GM21526 (cell line): ENCODE results near the gene COA6.
"Not testable (repeated sequence)": the region's sequence is repeated elsewhere in the genome, so short reads cannot be mapped to it uniquely, and the experiment has no call there.

Experiments
- ATAC-seq: cut with Tn5 transposase; IDR thresholded peaks from one replicate; pipeline ENCODE4 v1.9.1; 2021; ENCODE audit warnings: moderate library complexity; ENCODE audit not compliant: unreplicated experiment, low FRiP score

Gene COA6

DNA sequence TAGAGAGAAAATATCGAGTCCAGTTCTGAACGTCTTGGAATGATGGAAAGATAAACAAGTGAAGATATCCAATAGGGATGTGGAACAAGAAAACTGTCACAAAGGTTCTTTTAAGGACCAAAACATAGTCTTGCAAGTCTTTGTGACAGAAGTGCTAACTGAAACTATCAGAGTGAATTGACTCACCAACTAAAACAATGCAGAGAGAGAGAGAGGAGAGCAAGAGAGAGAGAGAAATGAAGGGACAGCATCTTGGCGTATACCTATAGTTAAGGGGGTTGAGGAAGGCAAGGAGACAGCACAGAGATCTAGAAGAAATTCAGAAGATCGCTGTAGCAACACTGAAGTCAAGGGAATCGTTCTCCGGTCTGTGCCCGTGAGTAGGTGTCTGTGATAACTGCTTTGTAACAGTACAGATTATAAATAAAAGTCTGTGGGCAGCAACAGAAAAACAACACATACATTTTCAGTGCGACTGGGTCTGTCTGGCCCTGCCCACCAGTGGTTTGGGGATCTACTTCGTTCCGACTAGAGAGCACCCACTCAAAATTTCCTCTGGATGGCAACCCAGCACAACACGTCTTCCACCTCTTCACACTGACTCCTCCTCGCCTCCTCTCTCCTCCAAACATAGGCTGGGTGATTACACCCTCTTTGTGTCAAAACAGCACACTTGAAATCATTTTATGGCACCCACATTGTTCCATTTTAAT, 4.8 kb upstream of the COA6 start:
- ATAC-seq, result no peak

DNA sequence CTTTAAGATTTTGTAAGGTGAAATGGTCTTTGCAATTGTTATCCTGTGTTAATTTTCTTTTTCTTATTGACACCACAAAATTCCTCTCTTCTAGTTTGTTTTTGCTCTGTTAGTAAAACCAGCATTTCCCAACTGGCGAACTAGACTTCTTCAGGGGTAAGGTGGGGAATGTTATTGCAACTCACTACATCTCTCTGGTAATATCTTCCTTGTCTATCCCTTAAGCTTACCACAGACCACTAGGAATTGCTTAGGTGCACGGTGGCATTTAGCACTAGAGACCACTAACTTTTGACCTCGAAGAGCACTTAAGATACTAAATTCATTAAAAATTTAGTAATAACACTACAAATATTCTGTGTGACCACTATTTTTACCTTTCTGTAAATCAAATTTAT, 4.2 kb upstream of the COA6 start:
- ATAC-seq, result no peak

DNA sequence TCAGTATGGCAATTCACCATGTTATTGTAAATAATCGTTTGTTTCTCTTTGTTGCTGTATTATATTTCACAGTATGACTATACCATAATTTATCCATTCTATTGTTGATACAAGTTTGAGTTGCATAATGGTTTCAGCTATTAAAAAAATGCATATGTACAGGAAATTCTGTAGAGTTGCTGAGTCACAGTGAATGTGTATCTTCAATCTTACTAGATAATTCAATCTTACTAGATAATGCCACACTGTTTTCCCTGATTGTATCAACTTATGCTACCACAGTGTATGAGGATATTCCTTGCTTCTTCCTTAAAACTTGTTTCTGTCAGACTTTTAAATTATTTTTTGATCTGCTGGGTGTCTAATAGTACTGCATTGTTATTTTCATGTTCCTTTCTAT, 3.5 kb upstream of the COA6 start:
- no peak for ATAC-seq

- no peak for ATAC-seq
Observed at GRCh38 chr1:234371414-234371813, 1.8 kb upstream of the COA6 start.

GRCh38 chr1:234372011-234372757, 1.1 kb upstream of the COA6 start:
- ATAC-seq, result no peak

- no peak for ATAC-seq
Observed at GRCh38 chr1:234373959-234374254, 651 bp downstream of the COA6 start.

- ATAC-seq, result no peak
Observed at GRCh38 chr1:234375672-234376071, 2.4 kb downstream of the COA6 start.

- ATAC-seq, result not testable (repeated sequence)
Observed at GRCh38 chr1:234379591-234380109, 6.4 kb downstream of the COA6 start.

DNA sequence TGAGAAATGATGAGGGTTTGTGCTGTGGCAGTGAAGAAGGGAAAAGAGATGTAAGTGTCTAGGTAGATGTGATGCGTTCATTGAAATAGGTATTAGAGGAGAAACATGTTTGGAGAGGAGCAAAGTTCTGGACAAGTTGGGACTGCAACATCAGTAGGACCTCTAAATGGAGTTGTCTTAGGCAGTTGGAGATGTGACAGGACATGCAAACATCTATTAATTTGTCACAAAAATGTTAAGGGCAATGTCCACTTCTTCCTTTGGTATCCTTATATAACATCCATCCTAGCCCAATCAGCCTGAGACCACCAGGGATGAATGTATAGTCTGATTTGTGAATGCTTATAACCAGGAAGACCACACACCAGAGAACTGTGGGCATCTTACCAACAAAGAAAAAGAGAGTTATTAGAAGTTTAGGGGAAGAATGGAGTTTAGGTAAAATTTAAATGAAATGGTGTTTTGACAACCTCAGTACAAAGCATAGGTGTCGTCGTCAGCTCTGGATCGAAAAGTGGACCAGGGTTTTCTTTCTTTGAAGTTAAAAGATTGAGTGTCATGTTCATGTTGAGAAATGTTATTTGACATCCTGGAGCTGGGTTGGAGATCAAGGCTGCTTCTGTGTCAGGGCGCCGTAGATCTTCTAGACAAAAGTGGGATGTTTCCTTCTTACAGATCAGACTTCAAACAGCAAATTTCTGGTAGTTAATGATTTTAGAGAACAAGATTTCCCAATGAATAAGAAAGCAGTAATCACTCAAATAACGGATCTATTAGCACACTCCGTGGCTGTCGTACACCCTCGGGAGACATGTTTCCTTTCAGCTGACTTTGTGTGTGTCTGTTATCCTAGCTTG, 8.7 kb downstream of the COA6 start:
- no peak for ATAC-seq

DNA sequence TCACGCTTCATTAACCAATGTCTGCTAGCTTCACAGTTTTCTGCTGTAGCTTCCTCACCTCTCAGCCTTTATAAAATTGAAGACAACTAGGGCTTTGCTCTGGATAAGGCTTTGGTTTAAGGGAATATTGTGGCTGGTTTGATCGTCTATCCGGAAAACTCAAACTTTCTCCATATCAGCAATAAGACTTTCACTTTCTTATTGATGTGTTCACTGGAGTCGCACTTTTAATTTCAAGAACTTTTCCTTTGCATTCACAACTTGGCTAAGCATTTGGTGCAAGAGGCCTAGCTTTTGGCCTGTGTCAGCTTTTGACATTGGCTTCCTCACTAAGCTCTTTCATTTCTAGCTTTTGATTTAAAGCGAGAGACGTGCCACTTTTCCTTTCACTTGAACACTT, 12.9 kb downstream of the COA6 start:
- ATAC-seq, result no peak

DNA sequence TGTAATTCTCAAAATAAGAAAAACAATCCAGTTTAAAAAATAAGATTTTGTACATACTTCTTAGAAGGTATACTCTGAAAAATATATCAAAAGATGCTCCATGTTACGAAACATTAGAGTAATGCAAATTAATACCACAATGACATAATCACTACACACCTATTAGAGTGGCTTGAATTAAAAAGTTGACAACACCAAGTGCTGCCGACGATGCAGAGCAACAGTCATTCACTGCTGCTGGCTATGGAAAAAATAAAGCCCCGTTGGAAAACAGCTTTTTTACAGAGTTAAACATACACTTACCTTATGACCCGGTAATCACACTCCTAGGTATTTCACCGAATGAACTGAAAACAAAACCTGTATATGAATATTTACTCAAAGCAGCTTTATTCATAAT, 14.8 kb downstream of the COA6 start:
- ATAC-seq, result no peak

GRCh38 chr1:234393190-234393589, 19.9 kb downstream of the COA6 start:
- ATAC-seq, result no peak

GRCh38 chr1:234395297-234395696, 22.0 kb downstream of the COA6 start:
- no peak for ATAC-seq

DNA sequence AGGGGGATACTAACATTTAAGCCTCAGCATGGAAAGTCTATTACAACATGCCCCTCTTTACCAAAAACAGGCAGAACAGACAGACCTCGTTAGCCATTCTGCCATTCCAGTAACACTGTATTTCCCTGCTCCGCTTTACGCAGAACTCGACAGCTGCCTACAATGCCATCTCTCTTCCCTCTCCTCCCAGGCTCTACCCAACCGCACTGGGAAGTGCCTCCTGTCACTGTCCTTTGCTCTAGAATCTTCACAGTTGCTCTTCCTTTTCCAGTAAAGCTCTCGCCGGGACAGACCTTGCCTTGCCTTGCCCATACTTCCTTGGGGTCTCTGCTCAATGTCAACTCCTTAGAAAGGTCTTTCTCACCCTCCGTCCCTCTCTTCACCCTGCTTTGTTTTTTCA, 22.8 kb downstream of the COA6 start:
- ATAC-seq, result no peak

DNA sequence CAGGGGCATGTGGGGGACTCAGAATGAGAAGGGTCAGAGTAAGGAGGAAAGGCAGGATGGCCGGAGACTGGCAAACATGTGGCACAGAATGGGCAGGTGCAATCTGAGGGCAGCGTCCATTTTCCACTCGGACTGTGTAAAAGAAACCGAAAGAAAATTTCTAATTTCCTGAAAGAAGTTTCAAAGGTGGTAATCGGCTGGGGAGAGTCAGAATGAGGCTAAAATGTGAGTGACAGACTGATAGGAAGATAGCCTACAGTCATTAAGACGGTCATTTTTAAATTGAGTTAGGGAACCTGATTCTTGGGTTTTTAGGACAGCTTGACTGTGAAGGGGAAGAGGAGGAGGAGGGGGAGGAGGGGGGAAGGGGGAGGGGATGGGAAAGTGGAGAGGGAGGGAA, 23.6 kb downstream of the COA6 start:
- ATAC-seq, result no peak

- ATAC-seq, result no peak
Observed at GRCh38 chr1:234397732-234398131, 24.5 kb downstream of the COA6 start.

GRCh38 chr1:234398849-234399381, 25.7 kb downstream of the COA6 start:
- no peak for ATAC-seq

DNA sequence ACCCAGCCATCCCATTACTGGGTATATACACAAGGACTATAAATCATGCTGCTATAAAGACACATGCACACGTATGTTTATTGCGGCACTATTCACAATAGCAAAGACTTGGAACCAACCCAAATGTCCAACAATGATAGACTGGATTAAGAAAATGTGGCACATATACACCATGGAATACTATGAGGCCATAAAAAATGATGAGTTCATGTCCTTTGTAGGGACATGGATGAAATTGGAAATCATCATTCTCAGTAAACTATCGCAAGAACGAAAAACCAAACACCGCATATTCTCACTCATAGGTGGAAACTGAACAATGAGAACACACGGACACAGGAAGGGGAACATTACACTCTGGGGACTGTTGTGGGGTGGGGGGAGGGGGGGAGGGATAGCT, 26.3 kb downstream of the COA6 start:
- not testable (repeated sequence) for ATAC-seq

GRCh38 chr1:234400773-234401172, 27.5 kb downstream of the COA6 start:
- no peak for ATAC-seq

DNA sequence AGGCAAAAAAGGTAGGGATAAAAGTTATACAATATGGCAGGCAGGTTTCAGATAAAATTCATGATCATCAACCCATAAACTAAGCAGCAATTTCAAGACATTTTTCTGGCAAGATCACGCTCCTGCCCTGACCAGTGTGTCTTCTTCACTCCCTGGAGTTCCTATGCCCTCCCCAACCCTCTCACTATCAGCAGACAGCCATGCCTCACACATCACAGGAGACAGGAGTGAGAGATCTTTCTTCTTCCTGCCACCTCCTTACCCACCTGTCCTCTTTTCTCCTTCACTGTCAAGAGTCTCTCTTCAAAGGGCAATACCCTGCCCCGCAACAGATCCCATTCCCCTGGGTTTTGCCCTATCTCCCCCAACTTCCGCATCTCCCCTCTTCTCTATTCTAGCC, 28.4 kb downstream of the COA6 start:
- no peak for ATAC-seq

DNA sequence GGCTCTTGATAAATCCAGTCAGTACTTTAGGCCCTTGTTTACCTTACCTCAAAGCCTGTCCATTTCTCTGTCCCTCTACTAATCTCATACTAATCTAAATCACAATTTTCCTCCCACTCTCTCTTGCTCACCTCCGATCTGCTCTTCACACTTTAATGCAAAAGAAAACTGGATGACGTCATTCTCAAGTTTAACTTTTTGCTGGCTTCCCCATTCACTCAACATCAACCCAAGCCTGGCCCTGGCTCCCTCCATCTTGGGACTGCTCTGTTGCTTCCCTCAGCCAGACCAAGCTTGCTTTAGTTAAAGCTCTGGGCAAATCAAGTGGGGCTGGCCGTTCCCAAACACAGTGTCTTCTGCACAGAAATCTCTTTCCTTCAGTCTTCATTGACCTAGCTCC, 29.7 kb downstream of the COA6 start:
- no peak for ATAC-seq
